DMS153 (cell line): ENCODE results near the gene EPG5.
A peak's percentile ranks its signal among the peaks of the same experiment; 100 is the strongest.

Experiments used
- DNase-seq: peaks from one replicate; lab custom pipeline; 2025; lab: John Stamatoyannopoulos, UW

Gene EPG5

GRCh38 chr18:45802814-45803492, 164.2 kb downstream of the EPG5 start:
- peak; percentile 11 for DNase-seq

- DNase-seq, result no peak
Observed at GRCh38 chr18:45801416-45802004, 165.6 kb downstream of the EPG5 start.
